ENCODE measurements around the gene EYA4.

EYA4 gene

DNA sequence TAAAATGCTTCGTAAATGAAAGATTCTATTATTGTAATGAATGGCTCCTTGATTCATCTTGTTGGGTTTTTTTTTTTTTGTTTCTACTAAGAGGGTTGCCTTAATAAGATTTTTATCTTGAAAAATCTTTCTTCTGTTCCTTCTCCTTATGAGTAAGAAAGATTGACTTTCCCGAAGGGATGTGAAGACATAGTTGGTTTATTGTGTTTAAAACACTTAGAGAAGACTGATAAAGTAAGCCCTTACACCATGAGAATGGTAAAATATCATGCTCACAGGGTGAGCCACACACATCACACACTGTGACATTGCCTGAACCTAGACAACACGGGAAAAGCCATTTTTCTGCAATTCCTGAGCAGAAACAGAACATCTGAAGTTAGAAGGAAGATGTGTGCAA is 330.5 kb downstream of the EYA4 start:
- H3K27ac Mint-ChIP-seq: no peak overlapping the region
- H3K27me3 Mint-ChIP-seq: peaks cover 40% of the 10 kb centered on the region
- peaks cover 8% of the 10 kb centered on the region for H3K4me1 Mint-ChIP-seq
- H3K4me3 Mint-ChIP-seq: no peak overlapping the region
- no peak for ATAC-seq
- H3K9me3 Mint-ChIP-seq: no peaks in the 10 kb centered on the region
- no peaks in the 10 kb centered on the region for H3K36me3 Mint-ChIP-seq

DNA sequence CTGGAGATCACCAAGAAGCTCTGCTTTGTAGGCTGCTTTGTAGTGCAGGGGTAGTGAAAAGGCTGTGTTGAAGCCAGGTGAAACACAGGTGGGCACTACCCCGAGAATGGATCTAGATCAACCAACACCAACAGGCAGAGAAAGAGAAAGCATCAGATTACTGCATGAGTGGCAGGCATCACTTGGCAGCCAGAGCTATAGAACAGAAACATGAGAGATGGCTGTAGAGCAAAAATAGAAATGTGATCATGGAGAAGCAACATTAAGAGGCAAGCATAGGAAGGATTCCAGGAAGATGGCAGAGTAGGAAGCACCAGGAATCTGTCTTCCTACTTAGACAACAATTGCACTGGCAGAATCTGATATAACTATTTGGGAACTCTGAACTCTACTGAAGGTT is 336.7 kb downstream of the EYA4 start:
- no peak overlapping the region for H3K27ac Mint-ChIP-seq
- H3K4me3 Mint-ChIP-seq: no peak overlapping the region
- H3K4me1 Mint-ChIP-seq: no peaks in the 10 kb centered on the region
- H3K27me3 Mint-ChIP-seq: peaks cover 9% of the 10 kb centered on the region
- no peak for ATAC-seq
- no peaks in the 10 kb centered on the region for H3K36me3 Mint-ChIP-seq
- H3K9me3 Mint-ChIP-seq: peaks cover 10% of the 10 kb centered on the region
